ENCODE measurements around the gene ATP1A4. TPM values are rescaled to one million over a fixed set of nuclear protein-coding genes. Genes with fewer than 3 reads are reported as not detected.
A peak's percentile ranks its signal among the peaks of the same experiment; 100 is the strongest.

Gene ATP1A4
- total and polyA plus RNA-seq, 2 donors (not counting 1 experiment from before 2014, with no cell fraction given), result not detected

DNA sequence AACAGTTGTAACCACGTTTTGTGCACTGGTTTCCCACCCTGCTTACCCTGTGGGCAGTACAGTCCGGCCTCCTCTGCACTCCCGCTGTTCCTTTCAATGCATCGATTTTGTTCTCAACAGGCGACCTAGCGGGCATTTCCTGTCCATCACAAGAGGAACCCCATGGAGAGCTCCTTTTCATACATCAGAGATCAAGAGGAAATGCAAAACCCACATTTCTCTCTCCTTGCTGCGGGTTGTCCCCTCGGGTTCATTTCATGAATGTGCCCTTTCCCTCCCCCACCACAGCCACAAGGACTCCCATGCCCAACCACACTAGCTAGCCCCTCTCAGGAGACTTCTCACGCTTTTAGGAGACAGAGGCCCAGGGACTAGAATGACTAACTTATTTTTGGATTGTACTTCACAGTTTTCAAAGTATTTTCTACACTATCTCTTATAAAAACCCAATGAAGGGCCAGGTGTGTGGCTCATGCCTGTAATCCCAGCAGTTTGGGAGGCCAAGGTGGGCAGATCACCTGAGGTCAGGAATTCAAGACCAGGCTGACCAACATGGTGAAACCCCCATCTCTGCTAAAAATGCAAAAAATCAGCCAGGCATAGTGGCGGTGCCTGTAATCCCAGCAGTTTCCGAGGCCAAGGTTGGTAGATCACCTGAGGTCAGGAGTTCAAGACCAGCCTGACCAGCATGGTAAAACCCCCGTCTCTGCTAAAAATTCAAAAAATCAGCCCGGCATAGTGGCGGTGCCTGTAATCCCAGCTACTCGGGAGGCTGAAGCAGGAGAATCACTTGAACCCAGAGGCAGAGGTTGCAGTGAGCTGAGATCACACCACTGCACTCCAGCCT is 18.4 kb downstream of the ATP1A4 start:
- Histone ChIP-seq H2AFZ (ENCODE audit: low read length) (no peak overlapping the region), H3K9me3 (ENCODE audit: control insufficient read depth, insufficient read depth, low read depth, low read length) (no peaks in the 10 kb centered on the region), H3K9ac (ENCODE audit: insufficient read depth, low read length) (no peak overlapping the region), H3K79me2 (ENCODE audit: control insufficient read depth, insufficient read depth, low read length) (no peaks in the 10 kb centered on the region), H3K27ac (ENCODE audit: insufficient read depth, low read length) (no peak overlapping the region), H3K4me3 (replicated peaks in 1 of 4; ENCODE audit: control extremely low read depth in 1 of 4, insufficient read depth in 1 of 4, low read depth in 3 of 4, low read length in 4 of 4) (no peak overlapping the region), H4K20me1 (ENCODE audit: control insufficient read depth, extremely low read depth, insufficient read depth, low read length) (no peaks in the 10 kb centered on the region), H3K36me3 (ENCODE audit: control insufficient read depth, insufficient read depth, low read length) (no peaks in the 10 kb centered on the region), H3K4me1 (ENCODE audit: control insufficient read depth, extremely low read depth, insufficient read depth, low read length) (no peaks in the 10 kb centered on the region), H3K27me3 (ENCODE audit: control insufficient read depth, insufficient read depth, low read length) (no peaks in the 10 kb centered on the region), H3K4me2 (ENCODE audit: extremely low read depth, insufficient read depth, low read length) (no peak overlapping the region)
- TF ChIP-seq EZH2 (IDR thresholded peaks at IDR 0.05; ENCODE audit: low read length, missing control alignments), result no peak
- TF ChIP-seq, protein P1, sequence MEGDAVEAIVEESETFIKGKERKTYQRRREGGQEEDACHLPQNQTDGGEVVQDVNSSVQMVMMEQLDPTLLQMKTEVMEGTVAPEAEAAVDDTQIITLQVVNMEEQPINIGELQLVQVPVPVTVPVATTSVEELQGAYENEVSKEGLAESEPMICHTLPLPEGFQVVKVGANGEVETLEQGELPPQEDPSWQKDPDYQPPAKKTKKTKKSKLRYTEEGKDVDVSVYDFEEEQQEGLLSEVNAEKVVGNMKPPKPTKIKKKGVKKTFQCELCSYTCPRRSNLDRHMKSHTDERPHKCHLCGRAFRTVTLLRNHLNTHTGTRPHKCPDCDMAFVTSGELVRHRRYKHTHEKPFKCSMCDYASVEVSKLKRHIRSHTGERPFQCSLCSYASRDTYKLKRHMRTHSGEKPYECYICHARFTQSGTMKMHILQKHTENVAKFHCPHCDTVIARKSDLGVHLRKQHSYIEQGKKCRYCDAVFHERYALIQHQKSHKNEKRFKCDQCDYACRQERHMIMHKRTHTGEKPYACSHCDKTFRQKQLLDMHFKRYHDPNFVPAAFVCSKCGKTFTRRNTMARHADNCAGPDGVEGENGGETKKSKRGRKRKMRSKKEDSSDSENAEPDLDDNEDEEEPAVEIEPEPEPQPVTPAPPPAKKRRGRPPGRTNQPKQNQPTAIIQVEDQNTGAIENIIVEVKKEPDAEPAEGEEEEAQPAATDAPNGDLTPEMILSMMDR (conservative IDR thresholded peaks at IDR 0.05 in 1 of 2, IDR thresholded peaks at IDR 0.05 in 1 of 2; ENCODE audit: low read depth in 1 of 2, low read length in 2 of 2), result no peak
- DNase-seq (ENCODE audit: low read depth in 2 of 2), result no peak

DNA sequence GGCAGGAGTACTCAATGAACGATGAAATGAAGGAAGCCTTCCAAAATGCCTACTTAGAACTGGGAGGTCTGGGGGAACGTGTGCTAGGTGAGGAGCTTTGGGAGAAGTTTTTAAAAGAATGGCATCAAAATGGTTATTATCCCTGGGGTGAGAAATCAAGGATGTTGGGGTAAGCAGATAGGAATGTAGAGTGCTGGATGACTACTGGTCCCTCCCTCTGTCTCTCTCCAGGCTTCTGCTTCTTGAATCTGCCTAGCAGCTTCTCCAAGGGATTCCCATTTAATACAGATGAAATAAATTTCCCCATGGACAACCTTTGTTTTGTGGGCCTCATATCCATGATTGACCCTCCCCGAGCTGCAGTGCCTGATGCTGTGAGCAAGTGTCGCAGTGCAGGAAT is 20.0 kb downstream of the ATP1A4 start:
- Histone ChIP-seq H3K79me2 (ENCODE audit: control insufficient read depth, insufficient read depth, low read length) (no peaks in the 10 kb centered on the region), H4K20me1 (ENCODE audit: control insufficient read depth, extremely low read depth, insufficient read depth, low read length) (no peaks in the 10 kb centered on the region), H3K27ac (ENCODE audit: insufficient read depth, low read length) (no peak overlapping the region), H3K4me1 (ENCODE audit: control insufficient read depth, extremely low read depth, insufficient read depth, low read length) (no peaks in the 10 kb centered on the region), H3K4me3 (replicated peaks in 1 of 4; ENCODE audit: control extremely low read depth in 1 of 4, insufficient read depth in 1 of 4, low read depth in 3 of 4, low read length in 4 of 4) (no peak overlapping the region), H2AFZ (ENCODE audit: low read length) (no peak overlapping the region), H3K9ac (ENCODE audit: insufficient read depth, low read length) (no peak overlapping the region), H3K36me3 (ENCODE audit: control insufficient read depth, insufficient read depth, low read length) (no peaks in the 10 kb centered on the region), H3K27me3 (ENCODE audit: control insufficient read depth, insufficient read depth, low read length) (no peaks in the 10 kb centered on the region), H3K4me2 (ENCODE audit: extremely low read depth, insufficient read depth, low read length) (no peak overlapping the region), H3K9me3 (ENCODE audit: control insufficient read depth, insufficient read depth, low read depth, low read length) (no peaks in the 10 kb centered on the region)
- DNase-seq (ENCODE audit: low read depth in 2 of 2), result peak in 1 of 2 donors; percentile 52
- TF ChIP-seq, protein P1 (conservative IDR thresholded peaks at IDR 0.05 in 1 of 2, IDR thresholded peaks at IDR 0.05 in 1 of 2; ENCODE audit: low read depth in 1 of 2, low read length in 2 of 2), result no peak
- TF ChIP-seq EZH2 (IDR thresholded peaks at IDR 0.05; ENCODE audit: low read length, missing control alignments), result no peak

DNA sequence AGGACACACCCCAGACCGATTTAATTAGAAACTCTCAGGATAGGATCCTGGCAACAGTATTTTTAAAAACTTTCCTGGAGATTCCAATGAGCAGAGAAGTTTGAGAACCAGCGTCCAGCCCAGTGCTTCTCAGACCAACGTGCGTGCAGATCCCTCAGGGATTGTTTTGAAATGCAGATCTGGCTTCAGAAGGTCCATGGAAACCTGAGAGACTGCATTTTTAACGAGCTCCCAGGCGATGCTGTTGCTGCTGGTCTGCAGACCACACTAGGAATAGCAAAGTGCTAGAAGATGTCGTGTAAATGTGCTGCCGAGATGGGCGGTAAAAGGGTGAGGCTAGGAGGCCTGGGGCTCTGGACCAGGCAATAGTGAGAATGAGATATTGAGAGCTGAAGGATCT is 20.6 kb downstream of the ATP1A4 start:
- no peaks in the 10 kb centered on the region for H3K79me2 ChIP-seq (ENCODE audit: control insufficient read depth, insufficient read depth, low read length)
- no peak overlapping the region for H3K4me2 ChIP-seq (ENCODE audit: extremely low read depth, insufficient read depth, low read length)
- no peaks in the 10 kb centered on the region for H3K4me1 ChIP-seq (ENCODE audit: control insufficient read depth, extremely low read depth, insufficient read depth, low read length)
- no peaks in the 10 kb centered on the region for H3K36me3 ChIP-seq (ENCODE audit: control insufficient read depth, insufficient read depth, low read length)
- no peak overlapping the region for H3K4me3 ChIP-seq (replicated peaks in 1 of 4; ENCODE audit: control extremely low read depth in 1 of 4, insufficient read depth in 1 of 4, low read depth in 3 of 4, low read length in 4 of 4)
- no peaks in the 10 kb centered on the region for H3K27me3 ChIP-seq (ENCODE audit: control insufficient read depth, insufficient read depth, low read length)
- no peak overlapping the region for H2AFZ ChIP-seq (ENCODE audit: low read length)
- TF ChIP-seq, protein P1 (conservative IDR thresholded peaks at IDR 0.05 in 1 of 2, IDR thresholded peaks at IDR 0.05 in 1 of 2; ENCODE audit: low read depth in 1 of 2, low read length in 2 of 2), result no peak
- TF ChIP-seq EZH2 (IDR thresholded peaks at IDR 0.05; ENCODE audit: low read length, missing control alignments), result no peak
- no peaks in the 10 kb centered on the region for H4K20me1 ChIP-seq (ENCODE audit: control insufficient read depth, extremely low read depth, insufficient read depth, low read length)
- no peak overlapping the region for H3K9ac ChIP-seq (ENCODE audit: insufficient read depth, low read length)
- no peak overlapping the region for H3K27ac ChIP-seq (ENCODE audit: insufficient read depth, low read length)
- no peaks in the 10 kb centered on the region for H3K9me3 ChIP-seq (ENCODE audit: control insufficient read depth, insufficient read depth, low read depth, low read length)
- DNase-seq (ENCODE audit: low read depth in 2 of 2), result no peak

Data from fibroblast of lung (primary cell).